Spinal cord (tissue), 10 donors: ENCODE data around the gene CYRIA. TPM values are rescaled to one million over a fixed set of nuclear protein-coding genes. Genes with fewer than 3 reads are reported as not detected.

ENCODE experiments used
- DNase-seq, 6 donors: peaks; one replicate each; pipeline versions ENCODE4 v3.0.0 to v3.0.0-alpha.2; 2013 to 2015; ENCODE audit warnings: low spot score in 6 of 6, low read depth in 4 of 6
- H3K27ac ChIP-seq: one replicate; pipeline ENCODE4 v1.5.1; 2013; ENCODE audit warnings: low read depth, low read length, control low read depth
- H3K27me3 ChIP-seq: one replicate; pipeline ENCODE4 v1.6.1; 2013; ENCODE audit warnings: low read length; ENCODE audit not compliant: control insufficient read depth, insufficient read depth
- H3K36me3 ChIP-seq: one replicate; pipeline ENCODE4 v1.6.1; 2013; ENCODE audit warnings: low read length; ENCODE audit not compliant: control insufficient read depth, insufficient read depth
- H3K4me1 ChIP-seq: one replicate; pipeline ENCODE4 v1.6.1; 2013; ENCODE audit warnings: low read length; ENCODE audit not compliant: control insufficient read depth, insufficient read depth
- H3K4me3 ChIP-seq: one replicate; pipeline ENCODE4 v1.5.1; 2013; ENCODE audit warnings: low read depth, low read length, control low read depth
- H3K9me3 ChIP-seq: one replicate; pipeline ENCODE4 v1.6.1; 2013; ENCODE audit warnings: low read length; ENCODE audit not compliant: control insufficient read depth, insufficient read depth
- WGBS: methylation state at CpG from one replicate; pipeline ENCODE4 v1.1.5; 2013; ENCODE audit warnings: missing lambda C conversion rate; ENCODE audit not compliant: insufficient coverage; 5-methylcytosine and 5-hydroxymethylcytosine counted together
- long read RNA-seq, 4 donors: transcript quantifications; one replicate each; lab custom pipeline, GENCODE V29; 2026
- polyA plus RNA-seq, 2 donors: library from polyadenylated mRNA; unstranded; fragments of 120-200 nt; gene quantifications; one replicate each; pipeline ENCODE4 v1.2.1, GENCODE V29; 2013; ENCODE audit not compliant: insufficient read length in 2 of 2
- total RNA-seq, 2 donors: library from RNA; depleted of rRNA in 1 of 2; stranded (reverse); fragments of 120-200 nt in 1 of 2; fragments of >200 nt in 1 of 2; gene quantifications; one replicate each; pipeline versions ENCODE4 v1.2.3 to v1.2.4, GENCODE V29; 2013 to 2014
- donor health status: healthy.

The CYRIA gene
- total RNA-seq (10 to 100 TPM; 18.0 to 44.0 TPM), polyA plus RNA-seq (10 to 100 TPM; 36.0 to 44.8 TPM)
- long read RNA-seq, donor 1, full-length matches to known transcripts: 13 of 13 reads
- long read RNA-seq, donor 1, partial matches to known transcripts: 0 of 13 reads
- long read RNA-seq, donor 1, other reads (novel, unspliced or antisense): 0 of 13 reads
- long read RNA-seq, donor 2, full-length matches to known transcripts: 2 of 2 reads
- long read RNA-seq, donor 2, partial matches to known transcripts: 0 of 2 reads
- long read RNA-seq, donor 2, other reads (novel, unspliced or antisense): 0 of 2 reads
- long read RNA-seq, donor 3, full-length matches to known transcripts: 2 of 2 reads
- long read RNA-seq, donor 3, partial matches to known transcripts: 0 of 2 reads
- long read RNA-seq, donor 3, other reads (novel, unspliced or antisense): 0 of 2 reads
- long read RNA-seq, donor 4, full-length matches to known transcripts: 2 of 2 reads
- long read RNA-seq, donor 4, partial matches to known transcripts: 0 of 2 reads
- long read RNA-seq, donor 4, other reads (novel, unspliced or antisense): 0 of 2 reads

GRCh38 chr2:16665748-16666448 is at the start of gene CYRIA:
Gene CYRIA, minus strand, starts transcription at chr2:16665834. Its CDS starts 77,715 bp downstream, at chr2:16588119.
- H3K9me3 ChIP-seq: no peaks in the 10 kb centered on the region
- H3K4me3 ChIP-seq: peak within 1 kb of the TSS; percentile 74
- DNase-seq: peak in 2 of 6 donors; percentile 78 to 81
- H3K27me3 ChIP-seq: no peaks in the 10 kb centered on the region
- H3K4me1 ChIP-seq: peaks cover 35% of the 10 kb centered on the region
- WGBS: 3% methylated on average over 40 of the region's 54 CpGs
- H3K36me3 ChIP-seq: no peaks in the 10 kb centered on the region
- peak within 1 kb of the TSS; percentile 75 for H3K27ac ChIP-seq

GRCh38 chr2:16713011-16713423 is 47.4 kb upstream of the CYRIA start:
- Histone ChIP-seq H3K27ac (no peak overlapping the region), H3K4me1 (peaks cover under 1% of the 10 kb centered on the region), H3K36me3 (no peaks in the 10 kb centered on the region), H3K9me3 (no peaks in the 10 kb centered on the region), H3K4me3 (no peak overlapping the region), H3K27me3 (no peaks in the 10 kb centered on the region)
- 20% methylated on average over 5 of the region's 5 CpGs for WGBS
- peak in 2 of 6 donors; percentile 83 to 90 for DNase-seq

- H3K9me3 ChIP-seq: no peaks in the 10 kb centered on the region
- H3K36me3 ChIP-seq: no peaks in the 10 kb centered on the region
- no peak for DNase-seq
- H3K4me1 ChIP-seq: no peaks in the 10 kb centered on the region
- H3K4me3 ChIP-seq: no peak overlapping the region
- WGBS: 100% methylated on average over 1 of the region's 2 CpGs
- H3K27me3 ChIP-seq: no peaks in the 10 kb centered on the region
- no peak overlapping the region for H3K27ac ChIP-seq
Observed at GRCh38 chr2:16709769-16710168, 44.1 kb upstream of the CYRIA start.

GRCh38 chr2:16708173-16708572 is 42.5 kb upstream of the CYRIA start:
- Histone ChIP-seq H3K27ac (no peak overlapping the region), H3K9me3 (peaks cover 3% of the 10 kb centered on the region), H3K36me3 (no peaks in the 10 kb centered on the region), H3K4me1 (no peaks in the 10 kb centered on the region), H3K4me3 (no peak overlapping the region), H3K27me3 (no peaks in the 10 kb centered on the region)
- no peak for DNase-seq
- WGBS: 100% methylated on average over 1 of the region's 2 CpGs

GRCh38 chr2:16707014-16707623 is 41.5 kb upstream of the CYRIA start:
- Histone ChIP-seq H3K4me1 (no peaks in the 10 kb centered on the region), H3K9me3 (peaks cover 3% of the 10 kb centered on the region), H3K4me3 (no peak overlapping the region), H3K36me3 (no peaks in the 10 kb centered on the region), H3K27me3 (no peaks in the 10 kb centered on the region), H3K27ac (no peak overlapping the region)
- 94% methylated on average over 3 of the region's 5 CpGs for WGBS
- no peak for DNase-seq

GRCh38 chr2:16700551-16701259 is 35.1 kb upstream of the CYRIA start:
- DNase-seq: no peak
- no peak overlapping the region for H3K4me3 ChIP-seq
- no peak overlapping the region for H3K27ac ChIP-seq
- H3K36me3 ChIP-seq: no peaks in the 10 kb centered on the region
- 67% methylated on average over 8 of the region's 11 CpGs for WGBS
- H3K9me3 ChIP-seq: peaks cover 8% of the 10 kb centered on the region
- H3K4me1 ChIP-seq: no peaks in the 10 kb centered on the region
- H3K27me3 ChIP-seq: no peaks in the 10 kb centered on the region

GRCh38 chr2:16693854-16694253 is 28.2 kb upstream of the CYRIA start:
- WGBS: no CpG with 5 or more reads among the region's 4 CpGs
- Histone ChIP-seq H3K27me3 (no peaks in the 10 kb centered on the region), H3K9me3 (peaks cover 4% of the 10 kb centered on the region), H3K4me1 (no peaks in the 10 kb centered on the region), H3K36me3 (no peaks in the 10 kb centered on the region), H3K27ac (no peak overlapping the region), H3K4me3 (no peak overlapping the region)
- DNase-seq: no peak

GRCh38 chr2:16691261-16691660 is 25.6 kb upstream of the CYRIA start:
- Histone ChIP-seq H3K4me3 (no peak overlapping the region), H3K36me3 (no peaks in the 10 kb centered on the region), H3K27me3 (no peaks in the 10 kb centered on the region), H3K4me1 (no peaks in the 10 kb centered on the region), H3K9me3 (no peaks in the 10 kb centered on the region), H3K27ac (no peak overlapping the region)
- WGBS: 68% methylated on average over 5 of the region's 7 CpGs
- peak in 1 of 6 donors; percentile 84 for DNase-seq

GRCh38 chr2:16687955-16688354 is 22.3 kb upstream of the CYRIA start:
- Histone ChIP-seq H3K27me3 (no peaks in the 10 kb centered on the region), H3K27ac (no peak overlapping the region), H3K9me3 (no peaks in the 10 kb centered on the region), H3K4me3 (no peak overlapping the region), H3K36me3 (no peaks in the 10 kb centered on the region), H3K4me1 (no peaks in the 10 kb centered on the region)
- no peak for DNase-seq
- 88% methylated on average over 3 of the region's 4 CpGs for WGBS
